GM10266 (cell line): ENCODE data around the gene MCTP2.

ENCODE experiments used
- DNase-seq: peaks from one replicate; pipeline ENCODE4 v3.0.0; 2012; ENCODE audit errors: extremely low spot score
- TF ChIP-seq, protein P1 (sequence below): IDR thresholded peaks from 2 replicates; pipeline ENCODE4 v1.5.1; 2012; ENCODE audit warnings: mild to moderate bottlenecking, low read depth; ENCODE audit not compliant: control insufficient read depth, insufficient read depth; ENCODE audit errors: missing control alignments

The MCTP2 gene

DNA sequence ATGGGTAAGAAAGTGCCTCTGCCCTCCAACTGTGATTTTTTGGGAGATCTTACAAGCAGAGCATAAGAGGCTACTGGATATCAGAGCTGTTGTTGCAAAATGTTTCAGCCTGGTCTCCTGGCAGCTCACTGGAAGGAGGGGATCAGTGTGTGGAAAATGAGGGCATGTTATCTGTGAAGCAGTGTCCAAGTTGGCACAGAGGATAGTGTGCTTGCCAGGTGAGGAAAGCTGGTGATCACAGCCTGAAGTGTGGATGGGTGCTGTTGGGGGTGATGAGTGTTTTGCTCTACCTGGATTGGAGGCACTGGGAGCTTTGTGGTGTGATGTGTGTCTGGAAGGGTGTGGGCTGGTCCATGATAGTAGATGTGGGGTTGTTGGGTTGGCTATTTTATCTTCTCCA is 69.3 kb downstream of the MCTP2 start:
- no peak for DNase-seq
- TF ChIP-seq, protein P1, sequence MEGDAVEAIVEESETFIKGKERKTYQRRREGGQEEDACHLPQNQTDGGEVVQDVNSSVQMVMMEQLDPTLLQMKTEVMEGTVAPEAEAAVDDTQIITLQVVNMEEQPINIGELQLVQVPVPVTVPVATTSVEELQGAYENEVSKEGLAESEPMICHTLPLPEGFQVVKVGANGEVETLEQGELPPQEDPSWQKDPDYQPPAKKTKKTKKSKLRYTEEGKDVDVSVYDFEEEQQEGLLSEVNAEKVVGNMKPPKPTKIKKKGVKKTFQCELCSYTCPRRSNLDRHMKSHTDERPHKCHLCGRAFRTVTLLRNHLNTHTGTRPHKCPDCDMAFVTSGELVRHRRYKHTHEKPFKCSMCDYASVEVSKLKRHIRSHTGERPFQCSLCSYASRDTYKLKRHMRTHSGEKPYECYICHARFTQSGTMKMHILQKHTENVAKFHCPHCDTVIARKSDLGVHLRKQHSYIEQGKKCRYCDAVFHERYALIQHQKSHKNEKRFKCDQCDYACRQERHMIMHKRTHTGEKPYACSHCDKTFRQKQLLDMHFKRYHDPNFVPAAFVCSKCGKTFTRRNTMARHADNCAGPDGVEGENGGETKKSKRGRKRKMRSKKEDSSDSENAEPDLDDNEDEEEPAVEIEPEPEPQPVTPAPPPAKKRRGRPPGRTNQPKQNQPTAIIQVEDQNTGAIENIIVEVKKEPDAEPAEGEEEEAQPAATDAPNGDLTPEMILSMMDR: no peak

DNA sequence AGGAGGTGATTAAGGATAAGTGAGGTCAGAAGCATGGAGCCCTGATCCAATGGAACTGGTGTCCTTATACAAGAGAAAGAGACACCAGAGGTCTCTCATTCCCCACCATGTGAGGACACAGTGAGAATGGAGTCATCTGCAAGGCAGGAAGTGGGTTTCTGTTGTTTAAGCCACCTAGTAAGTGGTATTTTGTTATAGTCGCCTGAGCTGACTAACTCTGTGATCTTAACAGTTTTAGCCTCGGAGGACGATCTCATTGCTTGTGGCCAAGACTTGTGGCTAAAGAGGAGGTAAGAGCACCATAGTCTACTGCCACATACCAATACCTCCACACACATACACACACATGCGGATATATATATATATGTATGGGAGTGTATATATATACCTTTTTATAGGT is 73.8 kb downstream of the MCTP2 start:
- DNase-seq: no peak
- TF ChIP-seq, protein P1: no peak

DNA sequence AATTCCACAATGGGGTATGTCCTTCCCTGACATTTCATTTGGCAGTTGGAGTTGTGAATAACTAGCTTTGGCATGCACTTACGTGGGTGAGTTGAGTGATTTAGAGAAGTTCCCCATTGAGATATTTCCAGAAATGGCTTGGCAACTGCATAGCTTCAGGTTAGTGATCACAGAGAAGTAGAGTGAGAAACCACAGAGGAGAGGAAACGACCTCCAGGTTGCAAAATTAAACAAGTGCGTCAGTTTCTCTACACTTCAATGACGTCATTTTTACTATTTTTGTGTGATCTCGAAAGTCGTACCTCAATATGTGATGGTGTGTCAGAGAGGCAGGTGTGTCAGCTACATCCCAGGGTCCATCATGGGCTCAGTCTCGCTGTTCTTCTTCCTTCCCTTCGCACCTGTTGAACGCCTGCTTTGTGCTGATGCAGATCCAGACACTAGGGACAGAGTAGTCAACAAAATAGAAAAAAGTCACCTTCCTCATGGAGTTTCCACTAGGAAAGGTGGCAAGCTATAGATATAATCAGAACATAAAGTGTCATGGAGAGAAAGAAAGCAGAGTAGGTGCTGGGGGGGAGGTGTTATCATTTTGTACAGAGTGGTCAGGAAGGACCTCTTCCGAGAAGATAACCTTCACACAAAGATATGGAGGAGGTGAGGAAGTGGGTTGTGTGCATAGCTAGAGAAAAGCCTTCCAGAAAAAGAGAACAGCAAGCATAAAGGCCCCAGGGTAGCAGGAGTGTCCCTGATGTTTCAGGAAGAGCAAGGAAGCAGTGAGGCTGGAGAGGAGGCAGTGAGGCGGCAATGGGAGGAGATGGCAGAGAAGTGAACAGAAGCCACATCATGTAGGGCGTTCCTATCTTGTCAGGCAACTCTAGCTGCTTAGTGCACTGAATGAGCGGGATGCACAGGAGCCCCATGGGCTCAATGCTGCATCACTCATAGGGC is 75.6 kb downstream of the MCTP2 start:
- peak; percentile 57 for DNase-seq

DNA sequence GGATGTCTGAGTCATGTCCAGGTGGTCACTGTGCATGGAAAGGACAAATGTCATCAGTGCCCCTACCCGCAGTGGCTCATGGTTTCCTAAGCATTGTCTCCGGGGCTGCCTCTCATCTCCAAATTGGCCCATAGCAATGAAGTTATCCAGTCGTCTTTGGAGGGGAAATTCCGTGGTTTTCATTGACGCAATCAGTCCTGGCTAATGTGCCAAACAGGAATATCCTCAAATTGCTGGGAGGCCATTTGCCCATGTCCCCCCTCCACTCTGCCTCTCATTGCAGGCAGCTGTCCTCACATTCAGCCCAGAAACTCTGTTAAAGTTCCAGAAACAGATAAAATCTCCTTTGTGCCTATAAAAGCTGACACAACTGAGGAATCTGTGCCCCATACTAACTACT is 81.6 kb downstream of the MCTP2 start:
- no peak for DNase-seq
- TF ChIP-seq, protein P1: no peak

More for the DNA sequence above, 75.6 kb downstream of the MCTP2 start:
- TF ChIP-seq, protein P1: no peak

DNA sequence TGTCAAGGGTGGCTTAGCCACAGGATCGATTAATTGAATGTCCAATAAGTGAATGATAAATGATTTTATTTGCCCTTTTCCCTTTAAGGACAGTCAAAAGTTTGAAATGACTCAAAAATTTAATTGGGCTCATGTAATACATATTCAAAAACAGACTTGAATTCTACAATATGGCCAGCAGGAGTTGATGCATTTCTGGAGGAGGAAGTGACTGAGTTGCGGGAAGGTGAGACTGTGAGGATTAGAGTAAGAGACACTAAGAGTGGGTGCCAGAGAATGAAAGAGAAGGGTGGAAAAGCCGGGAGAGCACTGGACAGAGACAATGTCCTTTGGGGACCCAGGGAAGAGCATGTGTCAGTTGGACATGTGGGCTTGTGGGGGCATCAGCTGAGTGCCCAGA is 83.3 kb downstream of the MCTP2 start:
- TF ChIP-seq, protein P1: no peak
- DNase-seq: no peak

DNA sequence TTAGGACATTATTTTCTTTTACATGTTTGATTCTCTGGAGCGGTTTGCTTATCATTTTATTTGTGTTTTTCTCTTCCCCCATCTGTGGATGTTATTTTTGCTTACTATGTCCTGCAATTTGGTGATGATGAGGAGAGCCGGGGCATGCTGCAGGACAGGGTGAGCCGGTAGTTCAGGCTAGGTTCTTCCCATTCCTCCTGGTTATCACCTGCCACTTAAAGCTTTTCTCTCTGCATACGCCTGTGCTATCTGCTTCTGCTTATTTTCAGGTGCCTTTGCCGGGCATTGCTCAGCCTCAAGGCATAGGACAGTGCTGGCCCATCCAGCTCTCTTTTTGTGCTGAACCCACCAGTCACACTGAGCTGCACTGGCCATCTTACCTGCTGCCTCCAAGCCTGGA is 85.8 kb downstream of the MCTP2 start:
- TF ChIP-seq, protein P1: no peak
- DNase-seq: no peak

DNA sequence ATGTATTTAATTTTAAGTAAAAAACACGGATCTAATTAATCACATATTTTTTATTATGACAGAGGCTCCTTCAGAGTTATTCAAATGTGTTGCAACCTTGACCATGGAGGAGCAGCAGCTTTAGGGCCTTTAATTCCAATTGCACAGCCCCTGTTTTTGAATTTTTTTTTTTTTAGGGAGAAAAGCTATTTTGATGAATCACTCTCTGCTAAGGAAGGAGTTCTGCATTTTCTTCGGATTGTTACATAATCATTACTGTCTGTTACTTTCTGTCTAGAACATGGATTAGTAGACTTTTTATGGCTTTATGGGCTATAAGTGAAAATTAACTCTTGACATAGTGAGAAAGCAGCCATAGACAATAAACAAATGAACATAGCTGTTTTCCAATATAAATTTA is 90.8 kb downstream of the MCTP2 start:
- DNase-seq: no peak

More for the DNA sequence above, 90.8 kb downstream of the MCTP2 start:
- TF ChIP-seq, protein P1: no peak
